Upper lobe of right lung (tissue), 1 donor: ENCODE measurements around the gene DAB1. TPM values are rescaled to one million over a fixed set of nuclear protein-coding genes. Genes with fewer than 3 reads are reported as not detected.

Source experiments
- ATAC-seq: fragments of 200-7000 bp; cut with Tn5 transposase; one replicate; pipeline ENCODE4 v1.9.1; 2020; ENCODE audit warnings: mild to moderate bottlenecking, moderate library complexity
- DNase-seq: peaks from one replicate; pipeline ENCODE4 v3.0.0-alpha.2; 2020
- H3K27ac ChIP-seq: fragments of 200-600 bp; one replicate; pipeline ENCODE4 v1.8.0; 2022
- H3K27me3 ChIP-seq: fragments of 200-600 bp; one replicate; pipeline ENCODE4 v1.8.0; 2022; ENCODE audit warnings: mild to moderate bottlenecking
- H3K36me3 ChIP-seq: fragments of 200-600 bp; one replicate; pipeline ENCODE4 v1.8.0; 2022
- H3K4me1 ChIP-seq: fragments of 200-600 bp; one replicate; pipeline ENCODE4 v1.8.0; 2022
- H3K4me3 ChIP-seq: fragments of 200-600 bp; one replicate; pipeline ENCODE4 v1.8.0; 2022; ENCODE audit warnings: mild to moderate bottlenecking
- H3K9me3 ChIP-seq: fragments of 200-600 bp; one replicate; pipeline ENCODE4 v1.8.0; 2022
- CTCF ChIP-seq: fragments of 200-600 bp; IDR thresholded peaks from one replicate; pipeline ENCODE4 v1.8.0; 2022; ENCODE audit warnings: antibody characterized with exemption
- intact Hi-C: fragments of 100-400 bp; cut with DNase I; formaldehyde crosslinking; loops from one replicate; pipeline ENCODE4 v1.11.0; 2022
- total RNA-seq: library from RNA; stranded (reverse); fragmentation: NEBNext Ultra II Directional; extraction: Animal tissue kit (Norgen Biotek cat#: 25700); gene quantifications from one replicate; pipeline ENCODE4 v1.2.1, GENCODE V29; 2021
- donor health status: DM: no; HTN: yes; CAD: no; lungs with severe emphysema.

The DAB1 gene
- total RNA-seq, 1 donor from 2014 or later: 0.29 TPM

GRCh38 chr1:57336793-57337192 lies 87.1 kb downstream of the DAB1 start:
- H3K9me3 ChIP-seq: no peaks in the 10 kb centered on the region
- H3K27me3 ChIP-seq: peaks cover 4% of the 10 kb centered on the region
- no peak overlapping the region for H3K27ac ChIP-seq
- no peak for TF ChIP-seq CTCF
- no peak for ATAC-seq
- DNase-seq: no peak
- intact Hi-C loops: no loop called here
- H3K4me3 ChIP-seq: no peak overlapping the region
- H3K4me1 ChIP-seq: no peaks in the 10 kb centered on the region
- H3K36me3 ChIP-seq: no peaks in the 10 kb centered on the region

DNA sequence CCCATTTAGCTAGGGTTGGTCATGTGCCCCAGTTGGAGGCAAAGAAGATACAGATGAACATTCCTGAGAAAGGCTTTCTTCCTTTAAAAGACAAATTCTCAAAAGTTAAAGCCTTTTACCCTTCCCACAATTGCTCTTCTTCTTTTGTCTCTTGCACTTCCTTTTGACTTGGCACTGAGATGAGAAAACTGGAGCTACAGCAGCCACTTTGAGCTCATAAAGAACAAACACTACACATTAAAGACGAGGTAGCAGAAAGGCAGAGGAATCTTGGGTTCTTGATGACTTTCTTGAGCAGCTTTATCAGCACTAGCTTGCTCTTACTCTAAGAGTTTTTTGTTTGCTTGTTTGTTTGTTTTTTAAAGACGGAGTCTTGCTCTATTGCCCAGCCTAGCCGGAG lies 92.2 kb downstream of the DAB1 start:
- TF ChIP-seq CTCF: no peak
- no peak overlapping the region for H3K4me3 ChIP-seq
- intact Hi-C loops: no loop called here

DNA sequence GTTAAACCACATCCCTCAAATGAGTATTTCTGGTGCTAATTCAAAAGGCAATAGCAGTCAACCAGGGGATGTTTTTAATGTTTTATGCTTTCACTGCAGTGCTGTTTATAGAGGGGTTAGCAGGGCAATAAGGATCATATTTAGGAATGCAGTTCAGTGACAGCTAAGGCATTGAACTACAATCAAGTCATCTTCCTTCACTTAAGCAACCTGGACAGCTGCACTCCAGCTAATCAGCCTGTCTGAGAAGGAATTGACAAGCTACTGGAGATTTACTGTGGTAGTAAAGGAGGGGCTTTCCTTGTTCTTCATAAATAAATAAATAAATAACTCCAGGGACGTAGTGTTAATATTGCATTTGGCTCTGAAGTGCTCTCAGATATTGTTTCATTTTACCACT lies 93.9 kb downstream of the DAB1 start:
- DNase-seq (no peak), ATAC-seq (no peak)
- H3K4me3 ChIP-seq: no peak overlapping the region
- peaks cover 4% of the 10 kb centered on the region for H3K27me3 ChIP-seq
- H3K36me3 ChIP-seq: no peaks in the 10 kb centered on the region
- TF ChIP-seq CTCF: no peak
- intact Hi-C loops: no loop called here
- H3K27ac ChIP-seq: no peak overlapping the region
- no peaks in the 10 kb centered on the region for H3K4me1 ChIP-seq
- H3K9me3 ChIP-seq: no peaks in the 10 kb centered on the region

More for the DNA sequence above, 92.2 kb downstream of the DAB1 start:
- Histone ChIP-seq H3K9me3 (no peaks in the 10 kb centered on the region), H3K36me3 (no peaks in the 10 kb centered on the region), H3K27me3 (peaks cover 4% of the 10 kb centered on the region), H3K27ac (no peak overlapping the region), H3K4me1 (no peaks in the 10 kb centered on the region)
- ATAC-seq (no peak), DNase-seq (no peak)

GRCh38 chr1:57329001-57329527 lies 94.8 kb downstream of the DAB1 start:
- TF ChIP-seq CTCF: no peak
- Histone ChIP-seq H3K36me3 (no peaks in the 10 kb centered on the region), H3K27me3 (no peaks in the 10 kb centered on the region), H3K4me1 (no peaks in the 10 kb centered on the region), H3K27ac (no peak overlapping the region), H3K4me3 (no peak overlapping the region), H3K9me3 (no peaks in the 10 kb centered on the region)
- intact Hi-C loops: no loop called here
- ATAC-seq (no peak), DNase-seq (no peak)

- Histone ChIP-seq H3K36me3 (no peaks in the 10 kb centered on the region), H3K27me3 (no peaks in the 10 kb centered on the region), H3K27ac (no peak overlapping the region), H3K9me3 (no peaks in the 10 kb centered on the region), H3K4me3 (no peak overlapping the region), H3K4me1 (no peaks in the 10 kb centered on the region)
- intact Hi-C loops: no loop called here
- ATAC-seq (no peak), DNase-seq (no peak)
- no peak for TF ChIP-seq CTCF
These were observed 95.9 kb downstream of the DAB1 start for GRCh38 chr1:57327946-57328345.

GRCh38 chr1:57327336-57327735 lies 96.5 kb downstream of the DAB1 start:
- intact Hi-C loops: no loop called here
- Histone ChIP-seq H3K36me3 (no peaks in the 10 kb centered on the region), H3K27ac (no peak overlapping the region), H3K27me3 (no peaks in the 10 kb centered on the region), H3K4me1 (no peaks in the 10 kb centered on the region), H3K9me3 (no peaks in the 10 kb centered on the region), H3K4me3 (no peak overlapping the region)
- no peak for DNase-seq
- ATAC-seq: no peak
- no peak for TF ChIP-seq CTCF
